GM18511 (cell line): ENCODE data around the gene SUMF1.
"Not testable (repeated sequence)": the region's sequence is repeated elsewhere in the genome, so short reads cannot be mapped to it uniquely, and the experiment has no call there.

Experiments
- ATAC-seq: cut with Tn5 transposase; IDR thresholded peaks from one replicate; pipeline ENCODE4 v1.9.1; 2021; ENCODE audit warnings: mild to moderate bottlenecking, moderate library complexity; ENCODE audit not compliant: unreplicated experiment

The SUMF1 gene

DNA sequence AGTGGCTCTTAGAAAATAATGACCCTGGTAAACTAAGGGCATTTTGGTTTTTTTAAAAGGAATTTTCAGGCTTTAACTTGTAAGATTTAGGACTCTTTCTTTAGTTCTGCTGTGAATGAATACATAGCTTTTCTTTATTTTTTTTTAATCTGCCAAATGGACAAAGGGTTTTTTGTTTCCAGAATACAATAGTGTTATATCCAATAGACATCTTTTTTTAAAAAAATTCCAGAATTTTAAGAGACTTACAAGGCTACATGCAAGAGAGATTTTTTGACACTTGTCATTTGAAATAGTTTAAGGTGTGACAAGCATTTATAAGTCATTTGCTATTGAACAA lies 125.8 kb downstream of the SUMF1 start:
- ATAC-seq, result no peak

DNA sequence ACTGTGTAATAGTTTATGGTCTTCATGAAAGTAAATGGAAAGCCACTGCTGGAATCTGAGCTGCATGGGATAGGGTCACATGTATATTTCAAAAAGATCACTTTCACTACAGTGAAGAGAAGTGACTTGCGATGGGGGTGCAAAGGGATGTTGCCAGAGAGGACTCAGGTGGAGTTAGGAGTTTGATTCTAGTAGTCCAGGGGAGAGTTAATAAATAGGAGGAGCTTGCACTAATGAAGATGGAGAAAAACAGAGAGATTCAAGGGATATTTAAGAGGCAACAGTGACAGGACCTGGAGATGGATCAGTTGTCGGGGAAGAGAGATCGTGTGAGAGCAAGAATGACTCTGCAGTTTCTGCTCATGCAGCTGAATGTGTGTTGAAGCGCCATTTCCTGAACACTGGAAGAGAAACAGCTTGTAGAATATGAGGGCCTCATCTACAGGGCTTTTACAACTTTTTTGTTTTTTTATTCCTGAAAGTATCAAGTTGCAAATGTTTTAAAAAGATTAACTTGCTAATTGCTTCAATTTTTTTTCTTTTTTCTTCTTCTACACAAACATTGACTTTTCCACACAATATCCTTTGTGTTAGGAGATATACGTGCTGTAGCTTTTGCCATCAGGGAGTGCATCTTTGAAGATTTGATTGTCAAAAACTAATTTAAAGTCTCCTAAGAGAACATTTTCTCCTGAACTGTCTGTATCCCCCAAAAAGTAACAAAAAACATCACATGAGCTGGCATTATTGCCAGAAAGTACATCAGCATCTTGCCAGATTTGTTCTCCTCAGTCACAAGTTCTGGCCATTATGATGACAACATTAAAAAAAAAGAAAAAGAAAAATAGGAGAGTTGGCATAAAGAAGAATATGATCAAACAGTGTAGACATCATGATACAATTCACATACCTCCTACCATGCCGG lies 126.4 kb downstream of the SUMF1 start:
- ATAC-seq, result no peak

DNA sequence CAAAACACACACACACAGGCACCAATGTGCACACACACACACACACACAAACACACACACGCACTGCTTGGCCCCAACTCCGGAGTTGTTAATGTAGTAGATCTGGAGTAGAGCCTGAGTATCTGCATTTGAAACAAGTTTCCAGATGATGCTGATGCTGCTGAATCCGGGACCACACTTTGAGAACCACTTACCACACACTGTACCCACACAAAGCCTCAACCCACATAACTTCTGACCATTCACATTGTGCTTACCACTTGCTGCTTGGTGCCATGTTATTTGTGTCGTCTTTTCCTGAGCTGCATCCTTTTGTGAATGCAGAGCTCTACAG lies 127.0 kb downstream of the SUMF1 start:
- ATAC-seq, result no peak

DNA sequence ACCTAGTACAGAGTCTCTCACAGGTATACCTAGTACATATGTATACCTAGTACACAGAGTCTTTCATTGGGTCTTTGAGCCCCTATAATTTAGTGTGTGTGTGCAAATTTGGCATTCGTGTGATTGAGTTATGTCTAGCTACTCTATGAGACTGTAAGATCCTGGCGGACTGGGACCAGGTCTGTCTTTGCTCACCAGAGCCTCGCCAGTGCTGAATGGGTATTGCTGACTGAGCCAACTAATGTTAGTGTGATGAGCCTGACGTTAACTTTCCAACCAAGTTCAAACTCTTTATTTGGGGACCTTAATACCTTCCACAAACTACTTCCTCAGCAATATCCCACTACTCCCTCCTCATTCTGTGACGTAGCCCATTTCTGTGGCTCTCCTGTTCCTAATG lies 128.3 kb downstream of the SUMF1 start:
- ATAC-seq, result no peak

DNA sequence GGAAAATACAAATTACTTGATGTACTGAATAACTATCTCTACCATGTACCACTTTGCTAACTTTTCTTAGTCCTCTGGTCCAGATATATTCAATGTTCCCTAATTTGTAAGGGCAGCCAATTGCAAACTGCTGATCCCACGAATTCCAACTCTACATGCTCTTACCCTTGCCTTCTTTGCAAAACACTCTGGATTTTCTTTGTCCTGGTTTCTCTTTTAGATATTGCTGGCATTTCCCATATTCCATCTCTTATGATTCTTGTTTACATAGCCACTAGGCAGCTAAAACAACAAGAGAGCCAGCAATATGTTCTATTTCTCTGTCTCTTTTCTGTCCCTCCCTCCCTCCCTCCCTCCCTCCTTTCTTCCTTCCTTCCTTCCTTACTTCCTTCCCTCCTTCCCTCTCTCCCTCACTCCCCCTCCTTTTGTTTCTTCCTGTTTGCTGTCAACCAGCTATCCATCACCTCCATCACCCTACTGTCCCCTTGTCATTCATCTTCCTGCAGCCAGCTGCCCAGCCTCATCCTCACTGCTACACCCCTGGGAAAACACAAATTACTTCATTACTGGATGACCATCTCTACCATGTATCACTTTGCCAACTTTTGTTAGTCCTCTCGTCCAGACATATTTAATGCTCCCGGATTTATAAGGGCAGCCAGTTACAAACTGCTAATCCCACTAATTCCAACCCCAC lies 130.1 kb downstream of the SUMF1 start:
- ATAC-seq, result no peak

DNA sequence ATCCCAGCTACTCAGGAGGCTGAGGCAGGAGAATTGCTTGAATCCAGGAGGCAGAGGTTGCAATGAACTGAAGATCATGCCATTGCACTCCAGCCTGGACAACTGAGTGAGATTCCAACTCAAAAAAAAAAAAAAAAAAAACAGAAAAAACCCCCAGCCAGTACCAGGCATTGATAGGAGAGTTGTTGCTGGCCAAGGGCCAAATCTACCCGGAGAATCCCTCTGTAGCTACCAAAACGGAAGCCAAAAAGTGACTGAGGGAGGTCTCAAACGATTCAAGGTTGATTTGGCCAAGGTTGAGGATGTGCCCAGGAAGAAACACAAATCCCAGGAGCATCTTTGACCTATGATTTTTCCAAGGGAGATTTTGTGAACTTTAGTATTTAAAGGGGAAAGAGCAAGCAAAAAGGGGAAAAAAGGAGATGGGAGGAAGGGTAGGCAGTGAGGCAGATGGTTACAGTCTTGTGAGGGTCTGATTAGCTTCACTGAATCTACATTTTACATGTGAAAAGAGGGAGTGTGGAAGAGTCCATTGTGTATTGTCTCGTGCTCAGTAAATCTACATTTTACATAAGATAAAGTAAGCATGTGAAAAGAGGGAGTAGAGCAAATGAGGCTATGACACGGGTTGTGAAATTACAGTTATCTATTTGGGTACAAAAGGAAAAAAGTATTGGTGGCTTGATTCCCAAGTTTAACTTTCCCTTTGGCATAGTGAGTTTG lies 131.1 kb downstream of the SUMF1 start:
- no peak for ATAC-seq

DNA sequence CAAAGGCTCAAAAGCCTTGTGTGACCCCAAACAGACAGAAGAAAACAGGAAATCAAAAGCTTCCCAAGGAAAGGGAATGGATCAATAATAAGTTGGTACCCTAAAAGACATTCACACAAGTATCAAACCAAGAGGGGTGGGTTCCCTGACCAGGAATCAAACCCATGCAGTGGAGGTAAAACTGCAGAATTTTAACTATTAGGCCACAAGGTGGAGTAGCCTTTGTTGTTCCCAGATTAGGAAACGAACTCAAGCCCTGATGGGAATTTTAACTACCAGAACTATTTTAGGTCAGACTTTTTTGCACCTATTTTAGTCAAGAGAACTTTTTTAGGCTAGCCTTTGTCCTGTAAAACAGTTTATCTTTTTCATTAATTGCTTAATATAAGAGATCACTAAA lies 132.5 kb downstream of the SUMF1 start:
- ATAC-seq, result no peak

DNA sequence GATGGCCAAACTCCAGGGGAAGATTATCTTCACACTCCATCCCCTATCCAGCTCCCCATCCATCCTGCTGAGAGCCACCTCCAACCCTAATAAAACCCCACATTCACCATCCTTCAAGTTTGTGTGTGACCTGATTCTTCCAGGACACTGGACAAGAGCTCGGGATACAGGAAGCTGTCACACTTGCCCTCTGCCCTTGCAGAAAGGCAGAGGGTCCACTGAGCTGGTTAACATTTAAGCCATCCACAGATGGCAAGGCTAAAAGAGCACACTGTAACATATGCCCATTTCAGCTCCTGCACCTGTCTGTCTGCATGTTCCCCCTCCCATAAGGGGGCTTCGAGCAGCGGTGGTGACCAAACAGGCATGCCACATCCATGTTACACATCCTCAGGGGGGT lies 134.1 kb downstream of the SUMF1 start:
- ATAC-seq, result no peak

DNA sequence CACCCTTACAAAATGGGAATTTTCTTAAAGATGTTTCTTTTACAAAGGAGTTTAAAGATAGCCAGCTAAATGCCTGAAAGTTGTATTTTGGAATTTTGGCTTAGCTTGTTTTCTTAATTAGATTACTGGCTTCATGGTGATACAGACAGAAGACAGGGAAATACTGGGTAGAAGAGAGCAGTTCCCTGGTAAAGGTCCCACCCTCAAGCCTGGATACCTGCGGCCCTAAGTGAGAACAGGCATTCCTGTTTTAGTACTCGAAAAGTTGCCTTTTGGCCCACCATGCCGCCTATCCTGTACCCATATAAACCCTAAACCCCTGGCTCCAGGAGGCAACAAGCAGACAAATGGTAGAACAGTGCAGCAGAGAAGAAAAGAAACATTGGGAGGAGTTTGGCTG lies 134.5 kb downstream of the SUMF1 start:
- no peak for ATAC-seq

DNA sequence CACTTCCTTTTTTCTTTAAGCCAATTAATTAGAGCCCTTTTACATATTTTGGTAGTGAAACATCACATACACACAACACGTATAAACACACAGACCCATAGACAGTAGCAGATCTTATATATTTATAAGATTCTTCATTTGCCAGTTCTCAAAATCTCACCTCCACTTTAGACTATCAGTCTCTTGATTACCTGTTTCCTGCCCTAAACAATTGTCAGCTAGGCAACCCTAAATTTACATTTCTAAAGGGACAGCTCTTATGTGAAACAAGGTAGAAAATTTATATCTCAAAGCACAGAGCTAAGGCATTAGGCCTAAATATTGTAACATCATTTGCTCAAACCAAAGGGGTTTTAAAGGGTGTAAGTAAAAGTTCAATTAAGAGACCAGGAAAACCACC lies 135.0 kb downstream of the SUMF1 start:
- no peak for ATAC-seq

DNA sequence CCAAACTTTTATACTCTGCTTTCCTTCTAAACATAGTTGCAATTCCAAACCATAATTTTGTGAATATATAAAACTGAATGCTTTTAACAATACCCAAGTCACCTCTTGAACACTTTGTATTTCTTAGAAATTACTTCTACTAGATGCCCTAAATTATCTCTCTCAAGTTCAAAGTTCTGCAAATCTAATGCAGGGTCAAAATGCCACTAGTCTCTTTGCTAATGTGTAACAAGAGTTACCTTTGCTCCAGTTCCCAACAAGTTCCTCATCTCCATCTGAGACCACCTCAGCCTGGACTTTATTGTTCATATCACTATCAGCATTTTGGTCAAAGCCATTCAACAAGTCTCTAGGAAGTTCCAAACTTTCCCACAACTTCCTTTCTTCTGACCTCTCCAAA lies 137.3 kb downstream of the SUMF1 start:
- not testable (repeated sequence) for ATAC-seq

DNA sequence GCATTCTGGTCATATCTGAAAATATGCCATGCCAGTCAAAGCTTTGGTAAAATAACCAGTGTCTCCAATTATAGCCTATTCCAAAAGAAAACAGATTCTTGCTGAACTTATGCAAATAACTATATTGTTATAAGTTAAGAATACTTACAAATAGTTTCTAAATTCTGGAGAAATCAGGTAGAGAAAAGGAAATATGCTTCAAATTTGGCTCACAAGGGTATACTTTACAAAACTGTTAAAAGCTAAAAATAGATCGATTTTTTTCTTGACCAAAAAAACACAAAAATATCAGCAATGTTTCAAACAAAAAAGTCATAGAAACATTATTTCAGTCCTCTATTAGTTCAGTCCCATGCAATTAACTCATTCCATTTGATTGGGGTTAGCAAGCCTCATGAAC lies 140.2 kb downstream of the SUMF1 start:
- ATAC-seq, result no peak

DNA sequence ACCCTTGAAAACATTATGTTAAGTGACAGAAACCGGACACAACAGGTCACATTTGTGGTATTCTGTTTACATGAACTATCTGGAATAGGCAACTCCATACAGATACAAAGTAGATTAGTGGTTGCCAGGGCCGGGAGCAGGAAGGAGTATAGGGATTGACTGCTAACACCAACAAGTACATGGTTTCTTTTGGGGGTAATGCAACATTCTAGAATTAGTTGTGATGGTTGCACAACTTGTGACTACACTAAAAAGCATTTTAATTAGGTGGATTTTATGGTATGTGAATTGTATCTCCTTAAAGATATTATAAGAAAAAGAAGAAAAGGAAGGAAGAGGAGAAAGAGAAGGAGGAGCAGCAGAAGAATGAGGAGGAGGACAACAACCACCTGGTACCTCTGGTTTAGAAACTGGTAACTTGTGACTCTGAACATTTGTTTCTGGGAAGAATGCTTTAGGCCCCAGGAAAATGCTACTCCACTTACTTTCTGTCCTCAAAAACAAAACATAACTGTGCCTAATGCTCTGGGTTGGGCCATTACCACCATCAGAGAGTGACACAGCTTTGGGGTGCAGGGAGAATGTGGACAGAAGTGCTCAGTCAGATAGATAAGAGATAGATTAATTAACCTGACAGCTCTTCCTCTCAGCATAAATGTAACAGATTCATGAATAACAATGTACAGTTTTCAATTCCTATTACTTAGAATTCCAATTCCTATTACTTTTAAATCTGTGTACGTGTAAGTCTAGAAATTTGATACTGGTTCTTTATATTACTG lies 143.6 kb downstream of the SUMF1 start:
- no peak for ATAC-seq

DNA sequence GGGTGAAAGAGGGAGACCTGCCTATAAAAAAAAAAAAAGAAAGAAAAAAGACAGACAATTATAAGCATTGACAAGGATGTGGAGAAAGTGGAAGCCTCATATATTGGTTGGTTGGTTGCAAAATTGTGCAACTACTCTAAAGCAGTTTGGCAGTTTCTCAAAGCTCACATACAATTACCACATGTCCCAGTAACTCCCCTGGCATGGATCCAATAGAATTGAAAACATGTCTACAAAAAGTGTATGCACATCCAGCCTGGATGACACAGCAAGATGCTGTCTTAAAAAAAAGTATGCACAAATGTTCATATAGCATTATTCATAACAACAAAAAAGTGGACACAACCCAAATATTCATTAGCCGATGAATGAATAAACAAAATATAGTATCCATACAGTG lies 144.4 kb downstream of the SUMF1 start:
- no peak for ATAC-seq

DNA sequence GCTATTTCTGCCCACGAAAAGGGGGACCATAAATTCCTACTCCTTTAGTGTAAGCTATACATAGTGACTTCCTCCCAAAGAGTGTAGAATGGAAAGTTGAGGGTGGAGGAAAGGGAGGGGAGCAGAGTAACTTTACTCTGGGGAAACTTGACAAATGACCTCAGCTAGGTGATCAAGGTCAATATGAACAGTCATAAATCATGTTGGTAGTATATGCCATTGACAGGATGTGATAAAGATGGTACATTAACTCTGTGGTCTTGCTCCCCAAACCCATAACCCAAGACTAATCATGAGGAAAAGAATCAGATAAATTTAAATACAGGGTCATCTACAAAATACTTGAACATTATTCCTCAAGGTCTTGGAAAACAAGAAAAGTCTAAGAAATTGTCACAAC lies 145.3 kb downstream of the SUMF1 start:
- ATAC-seq, result no peak

DNA sequence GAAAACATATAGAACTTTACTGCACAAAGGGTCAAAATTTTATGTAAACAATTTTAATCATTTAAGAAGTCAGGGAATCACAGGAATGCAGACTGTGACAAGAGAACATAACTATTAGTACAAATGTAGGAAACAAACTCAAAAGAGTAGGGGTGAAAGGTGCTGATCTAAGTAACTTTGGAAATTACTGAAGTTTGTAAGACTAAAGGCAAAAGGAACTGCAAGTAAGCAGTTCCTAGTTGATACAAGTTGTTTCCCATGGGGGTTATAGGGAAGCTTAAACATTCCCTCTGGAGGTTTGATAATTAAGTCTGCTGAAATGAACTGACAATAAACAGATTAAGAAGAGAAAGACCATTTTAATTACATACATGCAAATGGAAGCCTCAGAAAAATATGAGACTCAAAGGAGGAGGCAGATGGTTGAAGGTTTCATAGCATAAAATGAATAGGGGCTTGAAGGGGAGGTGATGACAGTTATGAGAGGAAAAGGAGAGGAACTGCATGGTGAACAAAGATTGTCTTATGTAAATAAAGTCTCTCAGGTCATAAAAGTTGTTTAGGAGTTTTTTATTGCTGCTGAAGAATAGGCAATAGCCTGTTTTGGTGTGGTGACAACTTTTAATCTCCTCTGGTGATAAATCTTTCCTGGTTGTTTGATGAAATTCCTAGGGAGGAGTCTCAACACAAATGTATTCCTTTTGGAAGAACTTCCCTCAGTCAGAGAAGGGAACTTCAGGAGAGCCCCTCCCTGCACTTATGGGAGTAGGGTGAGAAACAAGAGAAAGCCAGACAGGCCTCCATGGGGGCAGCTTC lies 146.8 kb downstream of the SUMF1 start:
- no peak for ATAC-seq

DNA sequence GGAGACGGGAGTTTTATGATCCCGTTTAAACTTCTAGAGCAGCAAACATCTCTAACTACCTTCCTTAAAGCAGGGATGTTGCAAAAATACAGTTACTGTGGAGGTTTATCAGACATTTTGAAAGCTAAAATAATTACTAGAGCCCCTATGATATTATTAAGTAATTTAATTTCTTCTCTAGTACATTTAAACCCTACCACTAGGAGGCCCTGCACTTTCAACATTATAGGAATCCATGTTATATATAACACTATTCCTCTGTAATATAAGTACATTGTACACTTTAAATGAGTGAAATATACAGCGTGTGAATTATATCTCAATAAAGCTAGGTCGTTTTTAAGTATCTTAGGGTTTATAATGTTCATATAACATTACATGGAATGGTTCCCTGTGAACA lies 152.4 kb downstream of the SUMF1 start:
- no peak for ATAC-seq

DNA sequence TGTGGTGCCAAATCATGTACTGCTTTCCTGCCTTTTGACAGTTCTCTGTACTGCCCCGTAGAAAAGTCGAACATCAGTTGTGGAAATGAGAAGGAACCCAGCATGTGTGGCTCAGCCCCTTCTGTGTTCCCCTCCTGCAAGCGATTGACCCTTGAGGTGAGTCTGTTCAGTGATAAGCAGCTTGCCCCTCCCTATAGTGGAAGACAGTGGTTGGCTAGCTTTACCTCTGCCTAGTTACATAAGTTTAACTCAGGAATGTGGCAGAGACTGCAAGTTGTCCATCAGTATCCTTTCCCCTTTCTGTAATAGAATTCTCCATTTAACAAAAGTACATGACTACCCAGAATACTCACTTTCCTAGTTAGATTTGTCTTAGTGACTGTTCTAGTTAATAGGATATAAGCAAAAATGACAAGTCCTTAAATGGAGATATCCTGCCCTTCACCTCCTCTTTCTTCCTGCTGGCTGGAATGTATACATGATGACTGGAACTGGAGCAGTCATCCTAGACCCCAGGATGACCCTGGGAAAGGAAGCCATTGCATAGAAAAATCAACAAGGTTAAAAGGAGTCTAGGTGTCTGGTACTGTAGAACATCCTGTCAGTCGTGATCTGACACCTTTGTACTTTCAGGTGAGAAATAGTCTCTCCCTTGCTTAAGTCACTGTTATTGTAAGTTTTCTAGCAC lies 153.3 kb downstream of the SUMF1 start:
- no peak for ATAC-seq

DNA sequence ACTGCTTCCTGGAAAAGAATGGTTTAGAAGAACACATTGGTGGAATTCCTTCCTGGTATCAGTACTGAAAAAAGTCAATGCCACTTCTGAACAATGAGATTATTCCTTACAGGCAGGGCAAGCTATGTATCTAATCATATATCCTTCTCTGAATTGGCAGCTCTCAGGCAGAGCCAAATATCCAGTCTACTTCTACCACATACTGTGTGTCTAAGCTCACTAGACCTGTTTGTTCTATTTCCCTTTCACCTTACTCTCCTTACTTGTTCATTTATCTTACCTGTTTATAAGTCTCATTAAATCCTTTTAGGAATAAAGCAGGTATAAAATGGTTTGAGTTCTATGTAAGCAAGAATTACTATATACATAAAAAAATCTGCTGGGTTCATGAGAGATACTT lies 155.6 kb downstream of the SUMF1 start:
- ATAC-seq, result no peak
